SK-N-SH treated with all-trans-retinoic acid at 6 μM for 48 hours (cell line): Measurements from ENCODE around the gene IGFL4.

Experiments
- ATAC-seq: fragments of 200-7000 bp; cut with Tn5 transposase; 3 replicates; pipeline ENCODE4 v1.9.1; 2020; ENCODE audit warnings: mild to moderate bottlenecking, moderate library complexity
- ARNTL ChIP-seq: fragments of 450-650 bp; formaldehyde crosslinking; IDR thresholded peaks from 2 replicates; pipeline ENCODE4 v1.5.0; 2020; ENCODE audit warnings: low read depth, mild to moderate bottlenecking, moderate library complexity, borderline replicate concordance
- CREB5 ChIP-seq: fragments of 250-450 bp; sonication (Bioruptor Pico); IDR thresholded peaks from 2 replicates; pipeline ENCODE4 v1.5.1; 2020; ENCODE audit warnings: low read depth, mild to moderate bottlenecking, moderate library complexity
- ISL1 ChIP-seq: fragments of 250-450 bp; sonication (Bioruptor Pico); IDR thresholded peaks from 2 replicates; pipeline ENCODE4 v2.1.2; 2022; ENCODE audit warnings: mild to moderate bottlenecking, moderate library complexity
- OSR1 ChIP-seq: fragments of 250-450 bp; sonication (Bioruptor Pico); IDR thresholded peaks from 2 replicates; pipeline ENCODE4 v1.8.0; 2022; ENCODE audit warnings: moderate library complexity, mild to moderate bottlenecking, inconsistent platforms
- RARB ChIP-seq: fragments of 250-450 bp; sonication (Bioruptor Pico); IDR thresholded peaks from 2 replicates; pipeline ENCODE4 v1.8.0; 2021; ENCODE audit warnings: mild to moderate bottlenecking, moderate library complexity
- SNAI2 ChIP-seq: fragments of 250-450 bp; sonication (Bioruptor Pico); IDR thresholded peaks from 2 replicates; pipeline ENCODE4 v1.5.0; 2020; ENCODE audit warnings: mild to moderate bottlenecking, moderate library complexity
- TCF4 ChIP-seq: fragments of 250-450 bp; sonication (Bioruptor Pico); IDR thresholded peaks from 2 replicates; pipeline ENCODE4 v1.8.0; 2021; ENCODE audit warnings: mild to moderate bottlenecking, moderate library complexity, borderline replicate concordance
- TOX ChIP-seq: fragments of 250-450 bp; sonication (Bioruptor Pico); IDR thresholded peaks from 2 replicates; pipeline ENCODE4 v1.8.0; 2021; ENCODE audit warnings: mild to moderate bottlenecking, moderate library complexity, borderline replicate concordance
- ZC3H10 ChIP-seq: fragments of 250-450 bp; sonication (Bioruptor Pico); IDR thresholded peaks from 2 replicates; pipeline ENCODE4 v1.5.1; 2021; ENCODE audit warnings: mild to moderate bottlenecking, moderate library complexity
- ZNF565 ChIP-seq: fragments of 450-650 bp; formaldehyde crosslinking; conservative IDR thresholded peaks from 2 replicates; pipeline ENCODE4 v1.5.0; 2020; ENCODE audit warnings: low read depth, mild to moderate bottlenecking, moderate library complexity
- ZNF70 ChIP-seq: fragments of 450-650 bp; formaldehyde crosslinking; IDR thresholded peaks from 2 replicates; pipeline ENCODE4 v1.5.0; 2020; ENCODE audit warnings: mild to moderate bottlenecking, moderate library complexity
- ZNF8 ChIP-seq: fragments of 450-650 bp; formaldehyde crosslinking; IDR thresholded peaks from 2 replicates; pipeline ENCODE4 v1.5.0; 2020; ENCODE audit warnings: mild to moderate bottlenecking, moderate library complexity
- TF ChIP-seq, protein P1 (sequence below): fragments of 250-450 bp; sonication (Bioruptor Pico); IDR thresholded peaks from 2 replicates; pipeline ENCODE4 v1.5.0; 2020; ENCODE audit warnings: mild to moderate bottlenecking, moderate library complexity
- TF ChIP-seq, protein P2 (sequence below): fragments of 250-450 bp; sonication (Bioruptor Pico); IDR thresholded peaks from 2 replicates; pipeline ENCODE4 v1.8.0; 2020; ENCODE audit warnings: mild to moderate bottlenecking, moderate library complexity, borderline replicate concordance
- TF ChIP-seq, protein P3 (sequence below): fragments of 250-450 bp; sonication (Bioruptor Pico); IDR thresholded peaks from 2 replicates; pipeline ENCODE4 v1.8.0; 2021; ENCODE audit warnings: low read depth, mild to moderate bottlenecking, moderate library complexity, borderline replicate concordance

Gene IGFL4

GRCh38 chr19:46032597-46033025 is 8.2 kb downstream of the IGFL4 start:
- TF ChIP-seq, protein P1, sequence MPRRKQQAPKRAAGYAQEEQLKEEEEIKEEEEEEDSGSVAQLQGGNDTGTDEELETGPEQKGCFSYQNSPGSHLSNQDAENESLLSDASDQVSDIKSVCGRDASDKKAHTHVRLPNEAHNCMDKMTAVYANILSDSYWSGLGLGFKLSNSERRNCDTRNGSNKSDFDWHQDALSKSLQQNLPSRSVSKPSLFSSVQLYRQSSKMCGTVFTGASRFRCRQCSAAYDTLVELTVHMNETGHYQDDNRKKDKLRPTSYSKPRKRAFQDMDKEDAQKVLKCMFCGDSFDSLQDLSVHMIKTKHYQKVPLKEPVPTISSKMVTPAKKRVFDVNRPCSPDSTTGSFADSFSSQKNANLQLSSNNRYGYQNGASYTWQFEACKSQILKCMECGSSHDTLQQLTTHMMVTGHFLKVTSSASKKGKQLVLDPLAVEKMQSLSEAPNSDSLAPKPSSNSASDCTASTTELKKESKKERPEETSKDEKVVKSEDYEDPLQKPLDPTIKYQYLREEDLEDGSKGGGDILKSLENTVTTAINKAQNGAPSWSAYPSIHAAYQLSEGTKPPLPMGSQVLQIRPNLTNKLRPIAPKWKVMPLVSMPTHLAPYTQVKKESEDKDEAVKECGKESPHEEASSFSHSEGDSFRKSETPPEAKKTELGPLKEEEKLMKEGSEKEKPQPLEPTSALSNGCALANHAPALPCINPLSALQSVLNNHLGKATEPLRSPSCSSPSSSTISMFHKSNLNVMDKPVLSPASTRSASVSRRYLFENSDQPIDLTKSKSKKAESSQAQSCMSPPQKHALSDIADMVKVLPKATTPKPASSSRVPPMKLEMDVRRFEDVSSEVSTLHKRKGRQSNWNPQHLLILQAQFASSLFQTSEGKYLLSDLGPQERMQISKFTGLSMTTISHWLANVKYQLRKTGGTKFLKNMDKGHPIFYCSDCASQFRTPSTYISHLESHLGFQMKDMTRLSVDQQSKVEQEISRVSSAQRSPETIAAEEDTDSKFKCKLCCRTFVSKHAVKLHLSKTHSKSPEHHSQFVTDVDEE (CRISPR knock-in tag): no peak
- TF ChIP-seq TOX: no peak
- TF ChIP-seq SNAI2 (CRISPR knock-in tag): no peak
- TF ChIP-seq ISL1 (CRISPR knock-in tag): no peak
- TF ChIP-seq, all 23 proteins: peak for 0
- ATAC-seq: no peak

DNA sequence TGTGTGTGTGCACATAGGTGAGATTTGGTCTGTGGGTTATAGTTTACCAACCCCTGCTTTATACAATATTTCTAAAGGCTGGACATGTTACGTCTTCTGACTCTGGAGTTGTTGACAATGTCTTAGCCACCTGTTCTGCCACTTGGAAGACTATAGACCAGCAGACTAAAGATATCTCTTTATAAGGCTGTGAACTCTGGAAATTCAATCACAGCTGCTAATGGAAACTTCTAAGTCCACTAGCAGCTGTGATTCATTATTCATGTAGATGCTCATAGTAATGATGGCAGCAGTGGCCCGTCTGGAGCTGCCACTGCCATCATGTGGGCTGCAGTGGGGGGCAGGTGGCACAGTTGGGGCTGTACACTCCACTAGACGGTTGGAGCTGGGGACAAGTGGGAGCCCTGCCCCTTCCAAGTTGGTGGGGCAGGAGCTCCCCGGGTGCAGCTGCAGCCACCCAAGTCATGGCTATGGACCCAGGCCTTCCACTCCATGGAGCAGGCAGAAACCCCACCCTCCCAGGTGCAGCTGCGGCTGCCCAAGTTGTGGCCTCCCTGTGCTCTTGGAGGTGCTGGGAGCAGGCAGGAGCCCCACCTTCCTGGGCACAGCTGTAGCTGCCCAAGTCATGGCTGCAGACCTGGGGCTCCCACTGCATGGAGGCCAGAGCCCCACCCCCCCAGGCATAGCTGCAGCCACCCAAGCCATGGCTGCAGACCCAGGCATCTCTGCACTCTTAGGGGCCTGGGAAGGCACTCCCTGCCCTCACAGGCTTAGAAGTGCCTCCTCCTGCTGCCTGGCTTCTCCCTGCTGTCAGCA is 8.8 kb downstream of the IGFL4 start:
- no peak for TF ChIP-seq ZC3H10 (CRISPR knock-in tag)
- TF ChIP-seq ISL1 (CRISPR knock-in tag): no peak
- TF ChIP-seq, protein P2, sequence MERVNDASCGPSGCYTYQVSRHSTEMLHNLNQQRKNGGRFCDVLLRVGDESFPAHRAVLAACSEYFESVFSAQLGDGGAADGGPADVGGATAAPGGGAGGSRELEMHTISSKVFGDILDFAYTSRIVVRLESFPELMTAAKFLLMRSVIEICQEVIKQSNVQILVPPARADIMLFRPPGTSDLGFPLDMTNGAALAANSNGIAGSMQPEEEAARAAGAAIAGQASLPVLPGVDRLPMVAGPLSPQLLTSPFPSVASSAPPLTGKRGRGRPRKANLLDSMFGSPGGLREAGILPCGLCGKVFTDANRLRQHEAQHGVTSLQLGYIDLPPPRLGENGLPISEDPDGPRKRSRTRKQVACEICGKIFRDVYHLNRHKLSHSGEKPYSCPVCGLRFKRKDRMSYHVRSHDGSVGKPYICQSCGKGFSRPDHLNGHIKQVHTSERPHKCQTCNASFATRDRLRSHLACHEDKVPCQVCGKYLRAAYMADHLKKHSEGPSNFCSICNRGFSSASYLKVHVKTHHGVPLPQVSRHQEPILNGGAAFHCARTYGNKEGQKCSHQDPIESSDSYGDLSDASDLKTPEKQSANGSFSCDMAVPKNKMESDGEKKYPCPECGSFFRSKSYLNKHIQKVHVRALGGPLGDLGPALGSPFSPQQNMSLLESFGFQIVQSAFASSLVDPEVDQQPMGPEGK (CRISPR knock-in tag): no peak
- no peak for TF ChIP-seq CREB5 (CRISPR knock-in tag)
- TF ChIP-seq ZNF565 (CRISPR knock-in tag): no peak
- TF ChIP-seq RARB (CRISPR knock-in tag): no peak
- TF ChIP-seq TCF4: no peak
- TF ChIP-seq TOX: no peak
- TF ChIP-seq, protein P1 (CRISPR knock-in tag): no peak
- no peak for TF ChIP-seq ZNF70 (CRISPR knock-in tag)
- TF ChIP-seq, protein P3, sequence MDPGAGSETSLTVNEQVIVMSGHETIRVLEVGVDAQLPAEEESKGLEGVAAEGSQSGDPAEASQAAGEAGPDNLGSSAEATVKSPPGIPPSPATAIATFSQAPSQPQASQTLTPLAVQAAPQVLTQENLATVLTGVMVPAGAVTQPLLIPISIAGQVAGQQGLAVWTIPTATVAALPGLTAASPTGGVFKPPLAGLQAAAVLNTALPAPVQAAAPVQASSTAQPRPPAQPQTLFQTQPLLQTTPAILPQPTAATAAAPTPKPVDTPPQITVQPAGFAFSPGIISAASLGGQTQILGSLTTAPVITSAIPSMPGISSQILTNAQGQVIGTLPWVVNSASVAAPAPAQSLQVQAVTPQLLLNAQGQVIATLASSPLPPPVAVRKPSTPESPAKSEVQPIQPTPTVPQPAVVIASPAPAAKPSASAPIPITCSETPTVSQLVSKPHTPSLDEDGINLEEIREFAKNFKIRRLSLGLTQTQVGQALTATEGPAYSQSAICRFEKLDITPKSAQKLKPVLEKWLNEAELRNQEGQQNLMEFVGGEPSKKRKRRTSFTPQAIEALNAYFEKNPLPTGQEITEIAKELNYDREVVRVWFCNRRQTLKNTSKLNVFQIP (CRISPR knock-in tag): no peak
- ATAC-seq: no peak

DNA sequence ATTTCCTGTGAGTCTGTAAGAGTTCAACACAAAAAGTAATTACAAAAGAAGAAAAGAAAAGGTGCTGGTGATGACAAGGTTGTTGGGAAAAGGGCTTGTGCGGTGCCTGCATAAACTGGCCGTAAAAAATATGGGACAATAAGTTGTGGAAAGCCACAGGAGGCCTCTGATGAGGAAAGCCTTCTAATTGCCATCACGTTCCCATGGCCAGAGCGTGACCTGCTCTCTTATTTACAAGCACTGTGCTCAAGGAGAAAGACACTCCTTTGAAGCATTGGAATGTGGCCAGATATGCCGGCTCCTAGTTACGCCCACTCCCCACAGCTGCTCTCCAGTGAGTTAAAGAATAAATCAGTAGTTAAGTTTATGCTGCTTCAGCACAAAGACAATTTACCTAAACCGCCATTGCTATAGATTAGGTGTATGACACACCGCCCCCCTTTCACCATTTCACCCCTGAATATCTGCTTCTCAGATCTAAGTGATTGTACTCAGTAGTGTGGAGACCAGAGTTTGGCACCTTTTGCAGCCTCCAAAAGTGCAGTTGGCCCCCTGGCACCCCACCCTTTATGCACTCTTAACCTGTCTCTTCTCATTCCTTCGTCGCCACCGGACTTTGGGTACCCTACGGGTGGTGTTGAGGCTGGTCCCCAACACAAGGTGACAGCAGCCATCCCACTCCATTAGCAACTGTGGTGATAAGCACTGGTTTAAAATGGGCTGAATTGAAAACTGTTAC is 9.8 kb downstream of the IGFL4 start:
- no peak for ATAC-seq

More for the DNA sequence above, 9.8 kb downstream of the IGFL4 start:
- TF ChIP-seq ISL1 (CRISPR knock-in tag): no peak
- TF ChIP-seq TCF4: no peak
- TF ChIP-seq, protein P2 (CRISPR knock-in tag): no peak
- no peak for TF ChIP-seq ZC3H10 (CRISPR knock-in tag)
- no peak for TF ChIP-seq ZNF70 (CRISPR knock-in tag)
- TF ChIP-seq RARB (CRISPR knock-in tag): no peak
- TF ChIP-seq OSR1 (CRISPR knock-in tag): no peak
- TF ChIP-seq ARNTL (CRISPR knock-in tag): no peak
- TF ChIP-seq ZNF8: no peak
